Epithelial cell of esophagus (primary cell): ENCODE results near the gene SPTBN4.
"Not testable (repeated sequence)": the region's sequence is repeated elsewhere in the genome, so short reads cannot be mapped to it uniquely, and the experiment has no call there.

Source experiments
- DNase-seq: peaks from one replicate; pipeline ENCODE4 v3.0.0; 2010; ENCODE audit warnings: low read depth
- H3K4me3 ChIP-seq: 2 replicates; pipeline ENCODE4 v1.5.1; 2011; ENCODE audit warnings: mild to moderate bottlenecking, low read length, control low read depth
- TF ChIP-seq, protein P1 (sequence below): IDR thresholded peaks from 2 replicates; pipeline ENCODE4 v1.5.1; 2011; ENCODE audit warnings: low read depth, mild to moderate bottlenecking, low read length, control low read depth, inconsistent platforms; ENCODE audit not compliant: insufficient read depth; ENCODE audit errors: missing control alignments

The SPTBN4 gene

DNA sequence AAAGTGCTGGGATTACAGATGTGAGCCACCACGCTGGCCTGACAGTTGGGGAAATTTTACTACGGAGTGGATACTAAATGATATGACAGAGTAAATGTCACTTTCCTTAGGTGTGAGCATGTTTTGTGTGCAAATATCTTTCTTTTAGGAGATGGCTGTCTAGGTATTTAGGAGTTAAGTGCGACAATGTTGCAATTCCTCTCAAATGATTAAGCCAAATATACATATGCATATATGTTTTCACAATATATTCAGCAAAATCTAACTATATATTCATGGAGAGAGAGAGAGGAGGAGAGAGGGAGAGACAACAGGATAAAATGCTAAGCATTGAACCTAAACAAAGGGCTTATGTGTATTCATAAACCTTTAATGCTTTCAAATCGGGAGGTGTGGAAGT, 17.3 kb upstream of the SPTBN4 start:
- TF ChIP-seq, protein P1, sequence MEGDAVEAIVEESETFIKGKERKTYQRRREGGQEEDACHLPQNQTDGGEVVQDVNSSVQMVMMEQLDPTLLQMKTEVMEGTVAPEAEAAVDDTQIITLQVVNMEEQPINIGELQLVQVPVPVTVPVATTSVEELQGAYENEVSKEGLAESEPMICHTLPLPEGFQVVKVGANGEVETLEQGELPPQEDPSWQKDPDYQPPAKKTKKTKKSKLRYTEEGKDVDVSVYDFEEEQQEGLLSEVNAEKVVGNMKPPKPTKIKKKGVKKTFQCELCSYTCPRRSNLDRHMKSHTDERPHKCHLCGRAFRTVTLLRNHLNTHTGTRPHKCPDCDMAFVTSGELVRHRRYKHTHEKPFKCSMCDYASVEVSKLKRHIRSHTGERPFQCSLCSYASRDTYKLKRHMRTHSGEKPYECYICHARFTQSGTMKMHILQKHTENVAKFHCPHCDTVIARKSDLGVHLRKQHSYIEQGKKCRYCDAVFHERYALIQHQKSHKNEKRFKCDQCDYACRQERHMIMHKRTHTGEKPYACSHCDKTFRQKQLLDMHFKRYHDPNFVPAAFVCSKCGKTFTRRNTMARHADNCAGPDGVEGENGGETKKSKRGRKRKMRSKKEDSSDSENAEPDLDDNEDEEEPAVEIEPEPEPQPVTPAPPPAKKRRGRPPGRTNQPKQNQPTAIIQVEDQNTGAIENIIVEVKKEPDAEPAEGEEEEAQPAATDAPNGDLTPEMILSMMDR, result no peak
- no peak overlapping the region for H3K4me3 ChIP-seq
- no peak for DNase-seq

DNA sequence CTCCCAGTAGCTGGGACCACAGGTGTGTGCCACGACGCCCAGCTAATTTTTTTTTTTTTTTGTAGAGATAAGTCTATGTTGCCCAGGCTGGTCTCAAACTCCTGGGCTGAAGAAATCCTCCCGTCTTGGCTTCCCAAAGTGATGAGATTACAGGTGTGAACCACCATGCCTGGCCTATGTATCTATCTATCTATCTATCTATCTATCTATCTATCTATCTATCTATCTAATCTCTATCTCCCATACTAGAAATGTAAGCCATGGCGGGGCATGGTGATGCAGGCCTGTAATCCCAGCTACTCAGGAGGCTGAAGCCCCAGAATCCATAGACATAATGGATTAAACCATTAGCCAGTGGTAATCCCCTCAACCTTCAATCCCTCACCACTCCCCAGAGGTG, 16.1 kb upstream of the SPTBN4 start:
- TF ChIP-seq, protein P1, result no peak
- no peak for DNase-seq
- no peak overlapping the region for H3K4me3 ChIP-seq

GRCh38 chr19:40452016-40452415, 14.8 kb upstream of the SPTBN4 start:
- TF ChIP-seq, protein P1, result no peak
- DNase-seq, result no peak
- no peak overlapping the region for H3K4me3 ChIP-seq

GRCh38 chr19:40453151-40453735, 13.6 kb upstream of the SPTBN4 start:
- TF ChIP-seq, protein P1, result no peak
- no peak overlapping the region for H3K4me3 ChIP-seq
- DNase-seq, result peak; percentile 59

DNA sequence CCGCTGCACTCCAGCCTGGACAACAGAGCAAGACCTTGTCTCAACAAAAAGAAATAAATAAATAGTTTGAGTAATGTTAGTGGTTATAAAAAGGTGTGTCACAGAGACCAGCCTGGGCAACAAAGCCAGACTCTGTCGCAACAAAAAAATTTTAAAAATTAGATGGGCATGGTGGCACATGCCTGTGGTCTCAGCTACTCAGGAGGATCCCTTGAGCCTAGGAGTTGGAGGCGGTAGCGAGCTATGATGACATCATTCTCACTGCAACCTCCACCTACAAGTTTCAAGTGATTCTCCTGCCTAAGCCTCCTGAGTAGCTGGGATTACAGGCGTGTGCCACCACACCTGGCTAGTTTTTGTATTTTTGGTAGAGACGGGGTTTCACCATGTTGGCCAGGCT, 12.9 kb upstream of the SPTBN4 start:
- not testable (repeated sequence) for H3K4me3 ChIP-seq
- DNase-seq, result peak; percentile 94

DNA sequence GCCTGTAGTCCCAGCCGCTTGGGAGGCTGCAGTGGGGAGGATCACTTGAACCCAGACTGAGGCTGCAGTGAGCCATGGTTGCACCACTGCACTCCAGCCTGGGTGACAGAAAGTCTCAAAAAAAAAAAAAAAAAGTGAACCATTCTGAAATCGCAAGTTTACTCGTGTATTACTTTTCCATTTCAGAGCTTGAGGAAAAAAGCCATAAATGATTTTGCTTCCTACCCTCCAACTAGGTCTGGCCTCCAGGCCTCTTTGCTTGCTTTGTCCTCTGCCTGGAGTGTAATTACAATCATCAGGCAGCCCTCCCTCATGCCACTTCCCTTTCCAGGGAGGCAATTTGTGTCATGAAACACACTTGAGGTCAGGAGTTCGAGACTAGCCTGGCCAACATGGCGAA, 9.8 kb upstream of the SPTBN4 start:
- TF ChIP-seq, protein P1, result no peak
- DNase-seq, result no peak
- no peak overlapping the region for H3K4me3 ChIP-seq

DNA sequence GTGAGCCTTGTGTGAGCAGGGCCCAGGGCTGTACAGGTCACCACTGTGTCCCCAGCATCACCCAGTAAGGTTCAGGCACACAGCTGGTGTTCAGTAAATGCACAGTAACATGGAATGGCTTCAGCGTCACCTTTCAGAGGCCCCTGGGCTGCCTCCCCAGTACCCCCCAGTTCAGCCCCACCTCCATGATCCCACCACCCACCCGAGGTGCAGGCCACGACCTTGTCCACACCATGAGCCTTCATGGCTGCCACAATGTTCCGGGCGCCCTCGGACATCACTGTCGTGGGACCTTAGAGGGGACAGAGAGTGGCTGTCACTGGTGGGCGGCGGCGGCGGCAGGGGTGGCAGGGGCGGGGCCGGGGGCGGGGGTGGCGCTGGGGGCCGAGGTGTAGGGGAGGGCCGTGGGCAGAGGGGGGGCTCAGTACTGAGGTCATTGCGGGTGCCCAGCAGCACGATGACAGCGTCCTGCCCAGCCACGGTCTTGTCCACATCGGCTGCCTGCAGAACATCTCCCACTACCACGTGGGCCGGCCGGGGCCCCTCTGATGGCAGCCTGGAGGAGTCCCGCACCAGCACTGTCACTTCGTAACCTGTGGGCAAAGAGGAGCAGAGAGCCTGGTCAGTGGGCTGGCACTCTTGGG, 8.7 kb upstream of the SPTBN4 start:
- H3K4me3 ChIP-seq, result no peak overlapping the region
- no peak for DNase-seq
- TF ChIP-seq, protein P1, result no peak
